ENCODE results near the gene MUC4. TPM values are rescaled to one million over a fixed set of nuclear protein-coding genes. Genes with fewer than 3 reads are reported as not detected.

Gene MUC4
- total and polyA plus RNA-seq, 2 of the 4 experiments (the other 2 are of a cell fraction) = not detected

- ChIA-PET POLR2A (ENCODE audit: unreplicated experiment) (no interaction called here), CTCF (no interaction called here)
- 23% methylated on average over 3 of the region's 15 CpGs; no CpG with 5 or more reads in 1 of the 2 experiments for WGBS, 2 experiments (ENCODE audit: extremely low coverage in 2 of 2, insufficient read length in 1 of 2)
- Histone ChIP-seq H2BK5ac (ENCODE audit: low read depth, low read length, poor library complexity, severe bottlenecking) (no peak overlapping the region), H2AK9ac (replicated peaks; ENCODE audit: low read depth, low read length, poor library complexity) (no peak overlapping the region), H2BK120ac (ENCODE audit: low read depth, low read length) (no peak overlapping the region), H3K56ac (ENCODE audit: extremely low read depth, insufficient read depth, low read length) (no peak overlapping the region), H2BK15ac (ENCODE audit: low read depth, low read length) (no peak overlapping the region), H4K8ac (ENCODE audit: low read depth in 2 of 2, low read length in 2 of 2) (no peak overlapping the region), H3K4me3 (ENCODE audit: insufficient read depth, low read depth, low read length) (no peak overlapping the region), H4K20me1 (ENCODE audit: insufficient read depth, low read length) (no peaks in the 10 kb centered on the region), H3K4me2 (ENCODE audit: low read depth, low read length) (no peak overlapping the region), H2AFZ (replicated peaks; ENCODE audit: low read length, poor library complexity) (no peak overlapping the region), H3K36me3 (ENCODE audit: control insufficient read depth, insufficient read depth, low read length) (no peaks in the 10 kb centered on the region), H3K18ac (ENCODE audit: low read depth, low read length) (no peak overlapping the region), H3K23ac (ENCODE audit: low read depth, low read length) (no peak overlapping the region), H3K79me1 (ENCODE audit: low read depth in 1 of 2, low read length in 2 of 2) (no peaks in the 10 kb centered on the region), H2BK20ac (ENCODE audit: low read depth, low read length) (no peak overlapping the region), H3K27ac (ENCODE audit: insufficient read depth, low read length) (no peak overlapping the region), H3K4ac (ENCODE audit: low read depth, low read length) (no peak overlapping the region), H2AK5ac (ENCODE audit: low read depth, low read length) (no peak overlapping the region), H3K9me1 (ENCODE audit: insufficient read depth, low read length) (no peaks in the 10 kb centered on the region), H3K14ac (replicated peaks; ENCODE audit: low read depth, low read length) (no peak overlapping the region), H3K9me3 (ENCODE audit: control insufficient read depth, insufficient read depth, low read length) (no peaks in the 10 kb centered on the region), H4K5ac (ENCODE audit: low read depth, low read length) (no peak overlapping the region), H4K91ac (ENCODE audit: insufficient read depth, low read depth, low read length) (no peak overlapping the region), H3K27me3 (ENCODE audit: control insufficient read depth, insufficient read depth, low read length) (peaks cover 51% of the 10 kb centered on the region), H3K4me1 (ENCODE audit: control insufficient read depth, insufficient read depth, low read length) (no peaks in the 10 kb centered on the region), H3K9ac (ENCODE audit: low read depth, low read length) (no peak overlapping the region)
- ATAC-seq (ENCODE audit: low read depth) = no peak
- no TSS peak for BruUV-seq (replicated peaks)
- TF ChIP-seq NFE2L2 (IDR thresholded peaks at IDR 0.05; ENCODE audit: low read depth, low read length) = no peak
- no peak for TF ChIP-seq MAZ (IDR thresholded peaks at IDR 0.05; ENCODE audit: borderline replicate concordance, low read depth, low read length)
- no peak for TF ChIP-seq MXI1 (IDR thresholded peaks at IDR 0.05; ENCODE audit: borderline replicate concordance, low read depth, low read length)
- no peak for TF ChIP-seq RCOR1 (IDR thresholded peaks at IDR 0.05; ENCODE audit: insufficient replicate concordance, low read length)
- TF ChIP-seq CEBPB (IDR thresholded peaks at IDR 0.05; ENCODE audit: low read depth, low read length) = no peak
- TF ChIP-seq SMC3 (IDR thresholded peaks at IDR 0.05; ENCODE audit: low read depth, low read length) = no peak
- no peak for TF ChIP-seq POLR2A (IDR thresholded peaks at IDR 0.05; ENCODE audit: low read depth, low read length)
- TF ChIP-seq CHD1 (IDR thresholded peaks at IDR 0.05; ENCODE audit: low read depth, low read length) = no peak
- in situ Hi-C loops (cut with MboI; ENCODE audit: low sequenced_read_pairs) (no loop called here), dilution Hi-C loops (cut with HindIII; ENCODE audit: low sequenced_read_pairs, unreplicated experiment) (no loop called here), intact Hi-C loops (cut with micrococcal nuclease) (no loop called here)
- DNase-seq = no peak
Observed at GRCh38 chr3:195802261-195802701, 9.4 kb downstream of the MUC4 start.

Measured in IMR-90 (cell line).